Gastrocnemius medialis (tissue), 4 donors: ENCODE data around the gene IL37. TPM values are rescaled to one million over a fixed set of nuclear protein-coding genes. Genes with fewer than 3 reads are reported as not detected.
"Not testable (repeated sequence)": the region's sequence is repeated elsewhere in the genome, so short reads cannot be mapped to it uniquely, and the experiment has no call there.

Source experiments
- ATAC-seq, 2 donors: fragments of 150-250 bp; one replicate each; pipeline ENCODE4 v1.9.1; 2016
- DNase-seq, 2 donors: peaks; one replicate each; pipeline ENCODE4 v3.0.0-alpha.2; 2019
- H3K27ac ChIP-seq, 4 donors: fragments of 200-600 bp; sonication (generic); 1 replicate in 1 of 4; 2 replicates in 3 of 4; pipeline ENCODE4 v1.5.1; 2016 to 2018; ENCODE audit warnings: mild to moderate bottlenecking in 2 of 4, moderate library complexity in 1 of 4
- H3K27me3 ChIP-seq, 3 donors: fragments of 200-600 bp; sonication (generic) in 2 of 3; 1 replicate in 1 of 3; 2 replicates in 2 of 3; pipeline versions ENCODE4 v1.5.1 to v1.6.0; 2016 to 2019; ENCODE audit warnings: mild to moderate bottlenecking in 1 of 3, moderate library complexity in 1 of 3
- H3K36me3 ChIP-seq, 2 donors: fragments of 200-600 bp; sonication (generic) in 1 of 2; one replicate each; pipeline ENCODE4 v1.5.1; 2017 to 2018
- H3K4me1 ChIP-seq, 2 donors: fragments of 200-600 bp; sonication (generic) in 1 of 2; one replicate each; pipeline ENCODE4 v1.5.1; 2016 to 2017; ENCODE audit warnings: mild to moderate bottlenecking in 2 of 2
- H3K4me3 ChIP-seq, 4 donors: fragments of 200-600 bp; sonication (generic) in 3 of 4; 1 replicate in 1 of 4; 2 replicates in 3 of 4; pipeline ENCODE4 v1.5.1; 2016 to 2019; ENCODE audit warnings: mild to moderate bottlenecking in 2 of 4
- H3K9me3 ChIP-seq, 3 donors: fragments of 200-600 bp; sonication (generic) in 2 of 3; 1 replicate in 1 of 3; 2 replicates in 2 of 3; pipeline ENCODE4 v1.5.1; 2016 to 2019
- POLR2A ChIP-seq, 2 donors: fragments of 450-650 bp; IDR thresholded peaks; one replicate each; pipeline ENCODE4 v1.6.1; 2017; ENCODE audit warnings: antibody characterized with exemption in 2 of 2, mild to moderate bottlenecking in 2 of 2, moderate library complexity in 2 of 2
- in situ Hi-C, 4 donors: fragments of 200-750 bp; cut with MboI; loops; one replicate each; pipeline versions ENCODE4 v1.15.0 to v1.8.0; 2017; ENCODE audit warnings: low sequenced_read_pairs in 4 of 4
- intact Hi-C: fragments of 100-400 bp; cut with DNase I; formaldehyde crosslinking; loops from one replicate; pipeline ENCODE4 v1.15.1; 2023; ENCODE audit warnings: low total_unique reads
- total RNA-seq, 4 donors: library from RNA; depleted of rRNA; stranded (reverse); fragments of >200 nt; gene quantifications; one replicate each; pipeline versions ENCODE4 v1.1.0 to v1.2.3, GENCODE V29; 2016
- TF ChIP-seq, protein P1 (sequence below), 5 experiments: fragments of 450-650 bp in 3 of 5; fragments of 200-600 bp in 2 of 5; sonication (generic) in 2 of 5; IDR thresholded peaks in 4 of 5; conservative IDR thresholded peaks in 1 of 5; 1 replicate in 4 of 5; 2 replicates in 1 of 5; pipeline ENCODE4 v1.5.1; 2016 to 2019; ENCODE audit warnings: antibody characterized with exemption in 5 of 5, mild to moderate bottlenecking in 3 of 5, moderate library complexity in 3 of 5

IL37 gene
- total RNA-seq, 4 donors from 2014 or later, result not detected

DNA sequence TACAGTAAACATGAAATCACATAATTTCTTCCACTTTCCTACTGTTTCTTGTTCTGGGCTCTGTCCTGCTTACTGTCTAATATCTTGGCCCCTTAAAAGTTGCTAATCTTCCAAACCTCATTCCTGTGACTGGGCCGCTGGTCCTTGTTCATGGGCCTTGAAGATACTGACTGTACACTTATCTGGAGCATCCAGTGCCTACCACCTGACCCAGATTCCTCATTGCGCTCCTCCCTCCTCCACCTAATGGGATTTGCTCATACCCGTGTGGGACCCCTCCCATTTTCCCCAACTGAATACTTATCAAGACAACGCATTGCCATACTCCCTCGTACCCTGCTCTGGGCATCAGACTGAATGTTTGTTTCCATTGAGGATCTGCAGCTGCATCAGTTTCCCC, 6.1 kb upstream of the IL37 start:
- no peak overlapping the region for H3K4me3 ChIP-seq
- H3K4me1 ChIP-seq, result no peaks in the 10 kb centered on the region
- DNase-seq (no peak), ATAC-seq (no peak)
- intact Hi-C loops (no loop called here), in situ Hi-C loops (no loop called here)
- no peaks in the 10 kb centered on the region for H3K27me3 ChIP-seq
- no peaks in the 10 kb centered on the region for H3K9me3 ChIP-seq
- H3K36me3 ChIP-seq, result no peaks in the 10 kb centered on the region
- TF ChIP-seq, protein P1, sequence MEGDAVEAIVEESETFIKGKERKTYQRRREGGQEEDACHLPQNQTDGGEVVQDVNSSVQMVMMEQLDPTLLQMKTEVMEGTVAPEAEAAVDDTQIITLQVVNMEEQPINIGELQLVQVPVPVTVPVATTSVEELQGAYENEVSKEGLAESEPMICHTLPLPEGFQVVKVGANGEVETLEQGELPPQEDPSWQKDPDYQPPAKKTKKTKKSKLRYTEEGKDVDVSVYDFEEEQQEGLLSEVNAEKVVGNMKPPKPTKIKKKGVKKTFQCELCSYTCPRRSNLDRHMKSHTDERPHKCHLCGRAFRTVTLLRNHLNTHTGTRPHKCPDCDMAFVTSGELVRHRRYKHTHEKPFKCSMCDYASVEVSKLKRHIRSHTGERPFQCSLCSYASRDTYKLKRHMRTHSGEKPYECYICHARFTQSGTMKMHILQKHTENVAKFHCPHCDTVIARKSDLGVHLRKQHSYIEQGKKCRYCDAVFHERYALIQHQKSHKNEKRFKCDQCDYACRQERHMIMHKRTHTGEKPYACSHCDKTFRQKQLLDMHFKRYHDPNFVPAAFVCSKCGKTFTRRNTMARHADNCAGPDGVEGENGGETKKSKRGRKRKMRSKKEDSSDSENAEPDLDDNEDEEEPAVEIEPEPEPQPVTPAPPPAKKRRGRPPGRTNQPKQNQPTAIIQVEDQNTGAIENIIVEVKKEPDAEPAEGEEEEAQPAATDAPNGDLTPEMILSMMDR (IDR thresholded peaks at IDR 0.05 in 4 of 5, conservative IDR thresholded peaks at IDR 0.05 in 1 of 5), result no peak
- TF ChIP-seq POLR2A (IDR thresholded peaks at IDR 0.05), result no peak
- no peak overlapping the region for H3K27ac ChIP-seq

DNA sequence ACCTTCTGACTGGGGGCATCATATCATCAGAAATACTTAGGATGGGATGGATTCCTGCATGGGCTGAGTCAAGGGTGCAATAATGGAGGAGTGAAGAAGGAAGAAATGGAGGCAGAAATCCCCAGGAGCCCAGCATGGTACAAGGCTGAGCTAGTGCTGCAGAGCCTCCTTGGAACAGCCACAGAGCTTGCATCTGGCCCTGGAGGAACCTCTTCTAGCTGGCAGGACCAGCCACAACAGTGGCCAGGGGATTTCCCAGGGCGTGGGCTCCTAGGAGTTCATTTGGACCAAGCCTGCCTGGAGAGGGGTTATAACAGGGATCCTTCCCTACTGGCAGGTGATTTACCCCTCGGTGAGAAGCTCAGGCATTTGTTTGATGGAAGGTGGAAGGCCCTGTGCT, 4.7 kb upstream of the IL37 start:
- H3K36me3 ChIP-seq, result no peaks in the 10 kb centered on the region
- H3K27me3 ChIP-seq, result no peaks in the 10 kb centered on the region
- no peak overlapping the region for H3K27ac ChIP-seq
- no peaks in the 10 kb centered on the region for H3K4me1 ChIP-seq
- no peak for DNase-seq
- no peaks in the 10 kb centered on the region for H3K9me3 ChIP-seq
- no peak for ATAC-seq
- intact Hi-C loops (no loop called here), in situ Hi-C loops (no loop called here)
- TF ChIP-seq, protein P1 (IDR thresholded peaks at IDR 0.05 in 4 of 5, conservative IDR thresholded peaks at IDR 0.05 in 1 of 5), result no peak
- no peak for TF ChIP-seq POLR2A (IDR thresholded peaks at IDR 0.05)
- H3K4me3 ChIP-seq, result no peak overlapping the region

DNA sequence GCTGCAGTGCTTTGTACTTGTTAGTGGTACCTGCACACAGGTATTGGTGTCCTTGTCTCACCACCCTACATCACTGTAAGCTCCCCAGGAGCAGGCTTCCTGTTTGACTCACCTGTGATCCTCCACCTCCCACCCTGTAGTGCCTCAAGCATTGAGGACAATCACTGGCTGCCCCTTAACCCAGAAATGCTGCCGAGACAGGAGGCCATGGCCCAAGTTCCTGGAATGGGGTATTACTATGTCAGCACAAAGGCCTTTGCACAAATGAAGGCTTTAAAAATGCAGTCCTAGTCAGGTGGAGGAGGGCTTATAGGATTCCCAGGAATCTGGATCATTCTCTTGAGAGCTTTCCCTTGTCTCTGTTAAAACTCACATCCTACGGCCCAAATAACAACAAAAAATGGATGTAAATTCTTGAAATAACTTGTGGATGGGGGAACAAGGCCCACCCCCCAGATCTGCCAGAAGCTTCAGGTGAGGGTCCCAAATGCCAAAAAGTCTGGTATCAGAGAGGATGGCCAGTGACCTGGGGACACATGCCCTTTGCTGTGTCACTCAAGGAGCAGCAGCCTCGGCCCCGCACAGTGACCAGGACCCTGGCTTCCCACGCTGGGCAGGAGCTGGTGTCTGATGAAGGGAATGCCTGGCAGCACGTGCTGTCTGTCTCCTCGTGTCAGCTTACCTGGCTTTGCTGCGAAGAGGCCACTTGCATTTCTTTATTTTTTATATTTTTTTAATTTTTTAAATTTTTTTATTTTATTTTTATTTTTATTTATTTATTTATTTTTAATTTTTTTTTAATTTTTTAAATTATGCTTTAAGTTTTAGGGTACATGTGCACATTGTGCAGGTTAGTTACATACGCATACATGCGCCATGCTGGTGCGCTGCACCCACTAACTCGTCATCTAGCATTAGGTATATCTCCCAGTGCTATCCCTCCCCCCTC, 3.7 kb upstream of the IL37 start:
- TF ChIP-seq, protein P1 (IDR thresholded peaks at IDR 0.05 in 4 of 5, conservative IDR thresholded peaks at IDR 0.05 in 1 of 5), result no peak
- no peak for TF ChIP-seq POLR2A (IDR thresholded peaks at IDR 0.05)
- ATAC-seq, result no peak
- no peaks in the 10 kb centered on the region for H3K4me1 ChIP-seq
- intact Hi-C loops (no loop called here), in situ Hi-C loops (no loop called here)
- no peak overlapping the region for H3K4me3 ChIP-seq
- no peaks in the 10 kb centered on the region for H3K36me3 ChIP-seq
- no peak for DNase-seq
- no peak overlapping the region for H3K27ac ChIP-seq
- no peaks in the 10 kb centered on the region for H3K27me3 ChIP-seq
- H3K9me3 ChIP-seq, result no peaks in the 10 kb centered on the region

DNA sequence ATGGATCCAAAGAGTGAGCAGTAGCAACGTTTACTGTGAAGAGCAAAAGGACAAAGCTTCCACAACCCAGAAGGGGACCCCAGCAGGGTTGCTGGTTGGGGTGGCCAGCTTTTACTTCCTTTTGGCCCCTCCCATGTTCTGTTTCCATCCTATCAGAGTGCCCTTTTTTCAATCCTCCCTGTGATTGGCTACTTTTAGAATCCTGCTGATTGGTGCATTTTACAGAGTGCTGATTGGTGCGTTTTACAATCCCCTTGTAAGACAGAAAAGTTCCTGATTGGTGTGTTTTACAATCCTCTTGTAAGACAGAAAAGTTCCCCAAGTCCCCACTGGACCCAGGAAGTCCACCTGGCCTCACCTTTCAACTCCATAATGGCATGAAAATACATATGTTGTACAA, 2.4 kb upstream of the IL37 start:
- H3K36me3 ChIP-seq, ATAC-seq, in situ Hi-C loops, H3K4me1 ChIP-seq, H3K27me3 ChIP-seq, H3K9me3 ChIP-seq, DNase-seq, H3K27ac ChIP-seq, H3K4me3 ChIP-seq, intact Hi-C loops: not testable (repeated sequence)

DNA sequence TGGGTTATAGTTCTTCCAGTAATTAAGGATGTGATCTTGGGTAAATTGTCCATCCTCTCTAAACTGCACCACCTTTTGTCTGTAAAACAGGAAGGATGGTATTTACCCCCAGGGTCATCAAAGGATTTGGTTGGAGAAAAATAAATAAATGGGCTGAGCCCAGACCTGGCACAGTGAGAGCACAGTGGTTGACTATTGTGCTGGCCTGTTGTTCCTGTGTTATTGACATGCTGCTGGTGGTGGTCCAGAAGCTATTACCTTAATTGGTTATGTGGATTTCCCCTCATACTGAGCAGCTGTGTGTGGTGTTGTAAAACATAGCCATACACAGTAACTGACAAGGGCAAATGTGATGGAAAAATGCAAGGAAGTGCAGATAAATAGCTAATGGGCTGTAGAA, 746 bp upstream of the IL37 start:
- Histone ChIP-seq H3K4me1 (no peaks in the 10 kb centered on the region), H3K27ac (no peak overlapping the region), H3K9me3 (no peaks in the 10 kb centered on the region), H3K36me3 (no peaks in the 10 kb centered on the region), H3K4me3 (no peak overlapping the region), H3K27me3 (no peaks in the 10 kb centered on the region)
- in situ Hi-C loops, result no loop called here
- intact Hi-C loops, result no loop called here
- DNase-seq (no peak), ATAC-seq (no peak)
- TF ChIP-seq POLR2A (IDR thresholded peaks at IDR 0.05), result no peak
- TF ChIP-seq, protein P1 (IDR thresholded peaks at IDR 0.05 in 4 of 5, conservative IDR thresholded peaks at IDR 0.05 in 1 of 5), result no peak
